ENCODE results near the gene OTUD4. TPM values are rescaled to one million over a fixed set of nuclear protein-coding genes. Genes with fewer than 3 reads are reported as not detected.
"Not testable (repeated sequence)": the region's sequence is repeated elsewhere in the genome, so short reads cannot be mapped to it uniquely, and the experiment has no call there.

OTUD4 gene
- 10 to 100 TPM; 31.7 to 43.6 (median 41.2) TPM for total RNA-seq

GRCh38 chr4:145180298-145181090 is at the start of gene OTUD4:
TSS of gene OTUD4 (minus strand) at chr4:145180589. CDS start at chr4:145179973, 616 bp downstream.
- peak within 1 kb of the TSS; percentile 97 for H3K27ac ChIP-seq
- WGBS, result 0% methylated on average over 10 of the region's 94 CpGs
- H3K9me3 ChIP-seq, result no peaks in the 10 kb centered on the region
- H3K4me3 ChIP-seq, result peak within 1 kb of the TSS; percentile 84
- no peaks in the 10 kb centered on the region for H3K36me3 ChIP-seq
- DNase-seq (ENCODE audit: low spot score in 2 of 2), result peak; percentile 94 to 97
- no peaks in the 10 kb centered on the region for H3K27me3 ChIP-seq
- H3K4me1 ChIP-seq, result peaks cover 39% of the 10 kb centered on the region
- TF ChIP-seq POLR2AphosphoS5 (IDR thresholded peaks at IDR 0.05) (peak in 1 of 3 donors; percentile 55), EP300 (IDR thresholded peaks at IDR 0.05) (no peak), POLR2A (IDR thresholded peaks at IDR 0.05) (peak in 1 of 2 donors; percentile 33), CTCF (IDR thresholded peaks at IDR 0.05) (no peak)

- H3K4me3 ChIP-seq; H3K27me3 ChIP-seq; H3K27ac ChIP-seq; H3K36me3 ChIP-seq; DNase-seq (ENCODE audit: low spot score in 2 of 2); H3K4me1 ChIP-seq; H3K9me3 ChIP-seq: not testable (repeated sequence)
- 93% methylated on average over 7 of the region's 7 CpGs for WGBS
Observed at GRCh38 chr4:145223228-145223627, 42.8 kb upstream of the OTUD4 start.

- not testable (repeated sequence) for H3K36me3 ChIP-seq; H3K9me3 ChIP-seq; H3K27ac ChIP-seq; H3K27me3 ChIP-seq; H3K4me1 ChIP-seq; H3K4me3 ChIP-seq; DNase-seq (ENCODE audit: low spot score in 2 of 2)
- 90% methylated on average over 5 of the region's 5 CpGs for WGBS
Observed at GRCh38 chr4:145221529-145221928, 41.1 kb upstream of the OTUD4 start.

- H3K27me3 ChIP-seq, result no peaks in the 10 kb centered on the region
- TF ChIP-seq POLR2A (IDR thresholded peaks at IDR 0.05) (no peak), POLR2AphosphoS5 (IDR thresholded peaks at IDR 0.05) (no peak), EP300 (IDR thresholded peaks at IDR 0.05) (no peak), CTCF (IDR thresholded peaks at IDR 0.05) (no peak)
- H3K27ac ChIP-seq, result no peak overlapping the region
- no peaks in the 10 kb centered on the region for H3K36me3 ChIP-seq
- no peaks in the 10 kb centered on the region for H3K9me3 ChIP-seq
- no peak for DNase-seq (ENCODE audit: low spot score in 2 of 2)
- no peak overlapping the region for H3K4me3 ChIP-seq
- H3K4me1 ChIP-seq, result no peaks in the 10 kb centered on the region
- WGBS, result 89% methylated on average over 2 of the region's 2 CpGs
Observed at GRCh38 chr4:145219090-145219489, 38.7 kb upstream of the OTUD4 start.

- Histone ChIP-seq H3K36me3 (no peaks in the 10 kb centered on the region), H3K4me1 (no peaks in the 10 kb centered on the region), H3K27ac (no peak overlapping the region), H3K9me3 (no peaks in the 10 kb centered on the region), H3K27me3 (no peaks in the 10 kb centered on the region), H3K4me3 (no peak overlapping the region)
- DNase-seq (ENCODE audit: low spot score in 2 of 2), result no peak
- WGBS, result 57% methylated on average over 3 of the region's 3 CpGs
- TF ChIP-seq EP300 (IDR thresholded peaks at IDR 0.05) (no peak), POLR2AphosphoS5 (IDR thresholded peaks at IDR 0.05) (no peak), CTCF (IDR thresholded peaks at IDR 0.05) (no peak), POLR2A (IDR thresholded peaks at IDR 0.05) (no peak)
Observed at GRCh38 chr4:145218251-145218650, 37.9 kb upstream of the OTUD4 start.

- WGBS, result 77% methylated on average over 1 of the region's 1 CpG
- H3K4me3 ChIP-seq, result no peak overlapping the region
- no peak overlapping the region for H3K27ac ChIP-seq
- no peaks in the 10 kb centered on the region for H3K4me1 ChIP-seq
- no peak for DNase-seq (ENCODE audit: low spot score in 2 of 2)
- no peaks in the 10 kb centered on the region for H3K9me3 ChIP-seq
- TF ChIP-seq POLR2AphosphoS5 (IDR thresholded peaks at IDR 0.05), result no peak
- no peaks in the 10 kb centered on the region for H3K36me3 ChIP-seq
- no peaks in the 10 kb centered on the region for H3K27me3 ChIP-seq
Observed at GRCh38 chr4:145217349-145217748, 37.0 kb upstream of the OTUD4 start.

- Histone ChIP-seq H3K4me1 (no peaks in the 10 kb centered on the region), H3K27ac (no peak overlapping the region), H3K4me3 (no peak overlapping the region), H3K9me3 (no peaks in the 10 kb centered on the region), H3K27me3 (no peaks in the 10 kb centered on the region), H3K36me3 (no peaks in the 10 kb centered on the region)
- TF ChIP-seq CTCF (IDR thresholded peaks at IDR 0.05) (peak; percentile 12 to 40), EP300 (IDR thresholded peaks at IDR 0.05) (no peak)
- DNase-seq (ENCODE audit: low spot score in 2 of 2), result no peak
Observed at GRCh38 chr4:145216535-145216934, 36.1 kb upstream of the OTUD4 start.

Measured in suprapubic skin (tissue), 4 donors.